ENCODE measurements around the gene NXN.
"Not testable (repeated sequence)": the region's sequence is repeated elsewhere in the genome, so short reads cannot be mapped to it uniquely, and the experiment has no call there.

NXN gene

DNA sequence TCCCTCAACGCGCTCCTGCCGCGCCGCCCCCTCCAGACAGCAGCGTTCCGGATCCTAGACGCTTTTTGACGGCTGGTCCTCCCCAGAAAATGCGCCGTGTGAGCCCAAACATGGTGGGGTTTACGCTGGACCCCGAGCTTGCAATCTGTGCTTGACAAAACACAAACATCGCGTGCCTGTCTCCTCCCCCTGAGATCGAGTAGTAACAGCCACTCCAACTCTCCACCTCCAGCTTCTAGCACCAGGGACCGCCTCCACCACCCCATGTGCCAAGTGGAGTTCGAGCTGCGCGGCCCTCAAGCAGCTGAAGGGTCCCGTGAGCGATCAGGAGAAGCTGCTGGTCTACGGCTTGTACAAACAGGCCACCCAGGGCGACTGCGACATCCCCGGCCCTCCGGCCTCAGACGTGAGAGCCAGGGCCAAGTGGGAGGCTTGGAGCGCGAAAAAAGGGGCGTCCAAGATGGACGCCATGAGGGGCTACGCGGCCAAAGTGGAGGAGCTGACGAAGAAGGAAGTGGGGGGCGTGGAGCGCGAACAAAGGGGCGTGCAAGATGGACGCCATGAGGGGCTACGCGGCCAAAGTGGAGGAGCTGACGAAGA is 226.9 kb downstream of the NXN start:
- Histone ChIP-seq H3K4me3 (ENCODE audit: low read length) (peak overlapping the region; percentile 76), H3K27me3 (ENCODE audit: control insufficient read depth, insufficient read depth, low read length) (no peaks in the 10 kb centered on the region), H3K36me3 (ENCODE audit: control insufficient read depth, insufficient read depth, low read length) (no peaks in the 10 kb centered on the region), H3K4me1 (ENCODE audit: control insufficient read depth, insufficient read depth, low read length) (peaks cover 9% of the 10 kb centered on the region), H3K9ac (ENCODE audit: low read length) (peak overlapping the region; percentile 12), H3K27ac (ENCODE audit: low read depth, low read length) (peak overlapping the region; percentile 66)

DNA sequence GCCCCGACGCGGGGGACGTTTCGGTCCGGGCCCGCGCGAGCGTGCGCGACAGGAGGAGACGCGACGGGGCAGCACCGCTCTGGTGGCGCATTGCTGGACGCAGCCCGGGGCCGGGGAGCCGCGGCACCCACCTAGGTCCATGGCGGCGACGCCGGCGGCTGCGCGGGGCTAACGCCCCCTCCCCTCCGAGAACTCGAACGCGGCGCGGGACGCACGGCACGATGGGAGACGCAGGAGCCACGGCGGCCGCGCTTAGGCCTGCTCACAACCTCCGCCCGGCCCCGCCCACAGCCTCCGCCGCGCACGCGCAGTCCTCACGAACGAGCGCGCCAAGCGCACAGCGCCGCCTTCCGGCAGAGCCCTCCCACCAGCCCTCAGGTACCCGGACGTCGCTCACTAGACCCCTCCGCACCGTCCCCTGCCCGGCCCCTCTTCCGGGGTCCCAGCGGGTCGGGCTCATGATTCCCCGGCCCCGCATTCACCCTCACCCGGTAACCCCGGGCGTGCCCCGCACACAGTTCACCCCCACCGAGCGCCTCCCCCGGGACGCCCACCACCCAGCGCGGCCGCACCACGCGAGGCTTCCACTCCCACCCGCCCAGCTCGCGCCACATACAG is 227.5 kb downstream of the NXN start, which contains the start of gene GEMIN4:
GEMIN4 (minus strand) TSS at position 263 of the 618 bp plus-strand sequence; CDS start at position 141, 122 bp downstream.
- Histone ChIP-seq H3K4me3 (ENCODE audit: low read length) (peak within 1 kb of the TSS; percentile 76), H3K4me1 (ENCODE audit: control insufficient read depth, insufficient read depth, low read length) (peaks cover 9% of the 10 kb centered on the region), H3K9ac (ENCODE audit: low read length) (peak within 1 kb of the TSS; percentile 66), H3K27ac (ENCODE audit: low read depth, low read length) (peak within 1 kb of the TSS; percentile 66), H3K36me3 (ENCODE audit: control insufficient read depth, insufficient read depth, low read length) (peaks cover 5% of the 10 kb centered on the region), H3K27me3 (ENCODE audit: control insufficient read depth, insufficient read depth, low read length) (no peaks in the 10 kb centered on the region)

DNA sequence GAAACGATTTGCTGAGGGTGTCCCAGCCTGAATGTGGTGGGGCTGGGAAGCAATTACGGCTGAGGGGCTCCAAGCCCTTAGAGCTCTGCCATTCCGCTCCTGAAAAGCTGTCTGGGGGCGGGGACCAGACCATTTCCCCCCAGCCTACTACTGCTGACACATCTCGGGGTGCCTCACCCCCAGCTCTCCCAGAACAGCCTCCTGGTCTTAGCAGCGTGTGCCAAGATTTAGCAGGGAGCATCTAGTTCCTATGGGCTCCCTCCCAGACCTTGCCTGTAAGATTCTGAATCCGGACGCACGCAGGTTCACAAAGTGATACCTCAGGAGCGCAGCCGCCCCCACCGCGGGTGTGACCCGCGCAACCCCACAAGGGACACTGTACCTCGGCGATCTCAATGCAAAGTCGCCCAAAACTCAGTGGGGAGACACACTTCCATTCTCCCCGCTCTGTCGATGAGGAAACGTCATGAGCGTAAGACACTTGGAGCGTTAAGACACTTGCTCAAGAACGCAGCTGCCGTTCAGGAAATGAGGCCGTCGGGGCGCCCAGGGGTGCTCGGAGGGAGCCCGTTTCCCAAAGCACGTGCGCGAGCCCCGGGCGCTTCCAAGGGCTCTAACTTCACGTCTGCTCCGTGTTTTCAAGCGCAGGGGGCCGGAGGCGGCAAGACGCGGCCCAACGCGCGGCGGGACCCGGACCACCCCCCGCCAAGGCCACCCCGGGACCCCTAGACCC is 228.1 kb downstream of the NXN start:
- no peaks in the 10 kb centered on the region for H3K27me3 ChIP-seq (ENCODE audit: control insufficient read depth, insufficient read depth, low read length)
- H3K4me3 ChIP-seq (ENCODE audit: low read length) = peak overlapping the region; percentile 76
- H3K4me1 ChIP-seq (ENCODE audit: control insufficient read depth, insufficient read depth, low read length) = peaks cover 9% of the 10 kb centered on the region
- peaks cover 11% of the 10 kb centered on the region for H3K36me3 ChIP-seq (ENCODE audit: control insufficient read depth, insufficient read depth, low read length)
- peak overlapping the region; percentile 66 for H3K9ac ChIP-seq (ENCODE audit: low read length)
- H3K27ac ChIP-seq (ENCODE audit: low read depth, low read length) = peak overlapping the region; percentile 66

DNA sequence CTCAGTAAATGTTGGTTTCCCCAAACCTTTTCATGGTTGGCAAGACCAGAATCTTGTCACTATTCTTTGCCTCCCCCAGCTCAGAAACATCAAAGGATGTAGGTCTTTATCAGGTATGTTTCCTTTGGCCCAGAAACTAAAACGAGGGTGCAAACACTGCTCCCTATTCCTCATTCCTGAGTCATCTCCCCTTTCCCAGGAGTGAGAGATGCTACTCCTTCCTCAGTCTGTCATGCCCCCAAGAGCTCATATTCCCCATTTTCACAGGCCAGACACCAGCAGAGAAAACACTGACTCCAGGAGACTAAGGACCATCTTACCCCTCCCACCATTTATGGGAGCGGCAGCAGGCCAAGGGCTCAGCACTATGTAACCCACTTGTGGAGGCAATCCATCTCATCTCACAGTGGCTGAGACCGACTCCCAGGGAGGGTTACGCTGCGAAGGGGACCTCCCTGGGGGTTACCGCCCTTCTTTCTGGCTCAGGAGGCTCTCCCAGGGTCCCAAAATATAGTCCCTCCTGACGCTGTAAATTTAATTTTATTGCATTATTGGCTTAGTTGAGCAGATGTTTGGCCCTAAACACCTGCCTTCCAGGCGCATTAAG is 229.0 kb downstream of the NXN start:
- peaks cover 9% of the 10 kb centered on the region for H3K4me1 ChIP-seq (ENCODE audit: control insufficient read depth, insufficient read depth, low read length)
- H3K27ac ChIP-seq (ENCODE audit: low read depth, low read length) = no peak overlapping the region
- no peak overlapping the region for H3K9ac ChIP-seq (ENCODE audit: low read length)
- H3K4me3 ChIP-seq (ENCODE audit: low read length) = peak overlapping the region; percentile 76
- no peaks in the 10 kb centered on the region for H3K27me3 ChIP-seq (ENCODE audit: control insufficient read depth, insufficient read depth, low read length)
- peaks cover 17% of the 10 kb centered on the region for H3K36me3 ChIP-seq (ENCODE audit: control insufficient read depth, insufficient read depth, low read length)

DNA sequence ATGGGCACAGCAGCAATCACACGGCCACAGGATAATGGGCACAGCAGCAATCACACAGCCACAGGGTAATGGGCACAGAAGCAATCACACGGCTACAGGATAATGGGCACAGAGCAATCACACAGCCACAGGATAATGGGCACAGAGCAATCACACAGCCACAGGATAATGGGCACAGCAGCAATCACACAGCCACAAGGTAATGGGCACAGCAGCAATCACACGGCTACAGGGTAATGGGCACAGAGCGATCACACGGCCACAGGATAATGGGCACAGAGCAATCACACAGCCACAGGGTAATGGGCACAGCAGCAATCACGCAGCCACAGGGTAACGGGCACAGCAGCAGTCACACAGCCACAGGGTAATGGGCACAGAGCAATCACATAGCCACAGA is 230.2 kb downstream of the NXN start:
- not testable (repeated sequence) for H3K4me3 ChIP-seq (ENCODE audit: low read length); H3K4me1 ChIP-seq (ENCODE audit: control insufficient read depth, insufficient read depth, low read length); H3K27ac ChIP-seq (ENCODE audit: low read depth, low read length); H3K9ac ChIP-seq (ENCODE audit: low read length); H3K27me3 ChIP-seq (ENCODE audit: control insufficient read depth, insufficient read depth, low read length)
- peaks cover 24% of the 10 kb centered on the region for H3K36me3 ChIP-seq (ENCODE audit: control insufficient read depth, insufficient read depth, low read length)
